Pons (tissue), 1 donor: ENCODE measurements around the gene HLA-G.

Experiments
- DNase-seq: peaks from one replicate; pipeline ENCODE4 v3.0.0-alpha.2; 2016; ENCODE audit warnings: low spot score

HLA-G gene

DNA sequence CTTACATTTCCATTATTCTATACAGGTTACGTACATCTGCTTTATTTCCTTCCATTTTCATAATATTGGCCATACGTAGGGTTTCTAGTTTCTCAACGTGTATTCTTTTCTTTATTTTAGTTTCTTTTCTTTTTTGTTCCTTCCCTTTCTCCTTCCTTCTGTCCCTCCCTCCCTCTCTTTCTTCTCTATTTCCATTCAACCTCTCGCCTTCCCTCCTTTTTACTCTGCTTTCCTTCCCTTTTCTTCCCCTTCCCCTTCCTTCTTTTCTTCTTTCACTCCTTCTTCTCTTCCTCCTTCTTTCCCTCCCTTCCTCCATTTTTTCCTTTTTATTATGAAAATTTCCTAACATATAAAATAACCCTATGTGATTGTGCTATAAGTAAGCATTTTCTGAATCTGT is 8.7 kb upstream of the HLA-G start:
- DNase-seq, result no peak

DNA sequence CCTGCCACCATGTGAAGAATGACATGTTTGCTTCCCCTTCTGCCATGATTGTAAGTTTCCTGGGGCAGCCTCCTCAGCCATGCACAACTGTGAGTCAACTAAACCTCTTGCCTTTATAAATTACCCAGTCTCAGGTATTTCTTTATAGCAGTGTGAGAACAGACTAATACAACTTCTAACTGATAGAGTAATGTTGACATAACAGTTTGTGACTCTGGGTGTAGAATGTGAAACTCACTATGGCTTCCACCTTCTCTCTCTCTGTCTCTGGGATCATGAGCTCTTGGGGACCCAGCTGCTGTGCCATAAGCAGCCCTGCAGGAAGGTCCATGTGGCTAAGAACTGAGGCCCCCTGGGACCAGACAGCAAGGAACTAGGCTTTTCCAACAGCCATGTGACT is 3.5 kb upstream of the HLA-G start:
- no peak for DNase-seq

DNA sequence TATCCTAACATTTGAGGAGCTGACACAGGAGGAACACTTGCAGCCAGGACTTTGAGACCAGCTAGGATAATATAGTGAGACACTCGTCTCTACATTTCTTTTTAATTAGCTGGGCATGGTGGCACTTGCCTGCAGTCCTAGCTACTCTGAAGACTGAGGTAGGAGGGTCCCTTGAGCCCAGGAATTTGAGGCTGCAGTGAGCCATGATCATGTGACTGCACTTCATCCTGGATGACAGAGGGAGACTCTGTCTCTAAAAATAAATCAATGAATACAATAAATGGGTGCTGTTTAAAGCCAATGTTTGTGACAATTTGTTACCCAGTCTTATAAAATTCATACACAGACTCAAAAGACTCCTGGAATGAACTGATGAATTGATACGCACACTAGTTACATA is 1.8 kb upstream of the HLA-G start:
- no peak for DNase-seq

DNA sequence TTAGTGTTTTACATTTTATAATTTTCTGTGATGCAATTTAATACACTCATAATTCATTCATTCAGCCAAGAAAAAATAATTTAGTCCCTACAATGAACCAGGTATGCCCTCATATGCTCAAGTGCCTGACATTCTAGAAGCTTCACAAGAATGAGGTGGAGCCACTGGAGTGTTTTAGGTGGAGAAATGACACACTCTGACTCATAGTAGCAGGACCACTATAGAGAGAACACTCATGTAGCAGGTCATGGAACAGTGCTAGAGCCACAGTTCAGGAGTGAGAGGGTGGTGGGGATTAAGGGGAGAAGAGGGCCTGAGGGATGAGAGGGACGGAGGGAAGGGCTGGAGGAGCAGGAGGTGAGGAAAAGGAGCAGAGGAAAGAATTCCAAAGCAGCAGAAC is 1.4 kb upstream of the HLA-G start:
- no peak for DNase-seq

- DNase-seq, result no peak
Observed at GRCh38 chr6:29828471-29828797, 809 bp downstream of the HLA-G start.

- no peak for DNase-seq
Observed at GRCh38 chr6:29829766-29830165, 2.1 kb downstream of the HLA-G start.

- no peak for DNase-seq
Observed at GRCh38 chr6:29830409-29830808, 2.8 kb downstream of the HLA-G start.

GRCh38 chr6:29831776-29832175 is 4.2 kb downstream of the HLA-G start:
- no peak for DNase-seq

DNA sequence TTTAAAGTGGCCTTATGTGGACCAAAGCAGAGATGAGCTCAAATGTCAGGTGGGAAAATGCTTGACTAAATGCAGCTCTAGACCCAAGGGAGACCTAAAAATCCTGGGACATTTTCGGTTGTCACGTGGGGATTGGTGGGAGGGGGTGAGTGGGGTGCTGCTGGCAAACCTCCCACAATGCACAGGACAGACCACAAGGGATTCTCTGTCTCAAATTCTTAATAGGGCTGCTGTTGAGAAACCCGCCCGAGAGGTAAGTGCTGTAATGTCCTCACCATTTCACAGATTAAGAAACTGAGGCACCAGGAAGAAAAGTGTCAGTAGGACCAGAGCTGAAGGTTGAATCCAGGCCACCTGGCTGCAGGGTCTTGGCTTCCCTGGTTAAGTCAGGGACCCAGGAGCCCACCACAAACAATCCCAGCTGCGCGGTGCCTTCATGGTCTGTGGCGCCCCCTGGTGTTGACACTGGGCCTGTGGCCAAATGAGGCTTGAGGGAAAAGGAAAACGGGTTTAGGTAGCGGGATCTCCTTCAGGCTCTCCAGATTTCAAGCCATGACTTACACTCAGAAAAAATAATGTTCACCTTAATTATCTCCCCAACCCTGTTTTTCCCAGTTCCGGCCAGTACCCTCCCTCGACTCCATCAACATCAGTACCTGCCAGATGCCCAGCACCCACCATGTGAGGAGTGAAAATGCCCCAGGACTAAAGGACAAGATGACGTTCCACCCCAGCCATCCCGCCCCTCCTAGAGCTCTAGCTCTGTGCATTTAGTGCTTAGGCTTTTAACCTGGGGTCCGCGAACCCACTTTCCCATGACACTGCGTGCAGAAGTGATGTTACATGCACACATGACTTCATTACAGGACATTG is 7.2 kb downstream of the HLA-G start:
- DNase-seq, result peak; percentile 6

DNA sequence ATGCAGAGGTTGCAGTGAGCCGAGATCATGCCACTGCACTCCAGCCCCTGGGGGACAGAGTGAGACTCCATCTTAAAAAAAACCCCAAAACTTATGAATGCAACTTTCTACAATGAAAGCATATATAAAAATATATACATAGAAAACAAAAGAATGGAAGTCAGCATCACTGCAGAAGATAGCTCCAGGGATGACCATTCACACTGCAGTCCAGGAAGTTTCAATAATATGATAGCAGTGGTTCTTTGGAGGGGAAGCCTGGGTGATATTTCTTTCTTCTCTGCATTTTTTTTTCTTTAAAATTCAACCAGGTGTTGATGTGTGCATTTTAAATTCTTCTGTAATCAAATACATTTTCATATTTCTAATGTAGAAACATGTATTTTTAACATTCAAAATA is 12.3 kb downstream of the HLA-G start:
- DNase-seq, result no peak

GRCh38 chr6:29841030-29841429 is 13.4 kb downstream of the HLA-G start:
- DNase-seq, result no peak

- DNase-seq, result no peak
Observed at GRCh38 chr6:29845405-29846006, 17.9 kb downstream of the HLA-G start.

GRCh38 chr6:29847871-29848630 is 20.4 kb downstream of the HLA-G start:
- peak; percentile 56 for DNase-seq

- DNase-seq, result no peak
Observed at GRCh38 chr6:29850011-29850553, 22.5 kb downstream of the HLA-G start.

- no peak for DNase-seq
Observed at GRCh38 chr6:29851190-29851589, 23.6 kb downstream of the HLA-G start.

GRCh38 chr6:29853245-29853644 is 25.6 kb downstream of the HLA-G start:
- no peak for DNase-seq

DNA sequence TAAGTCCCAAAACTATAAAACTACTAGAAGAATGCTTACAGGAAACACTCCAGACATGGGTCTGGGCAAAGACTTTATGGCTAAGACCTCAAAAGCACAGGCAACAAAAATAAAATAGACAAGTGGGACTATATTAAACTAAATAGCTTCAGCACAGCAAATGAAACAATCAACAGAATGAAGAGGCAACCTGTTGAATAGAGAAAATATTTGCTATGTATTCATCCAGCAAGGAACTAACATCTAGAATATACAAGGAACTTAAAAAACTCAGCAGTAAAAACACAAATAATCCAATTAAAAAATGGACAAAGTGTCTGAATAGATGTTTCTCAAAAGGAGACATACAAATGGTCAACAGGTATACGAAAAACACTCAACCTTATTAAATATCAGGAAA is 30.4 kb downstream of the HLA-G start:
- no peak for DNase-seq

GRCh38 chr6:29861521-29862255 is 34.1 kb downstream of the HLA-G start:
- no peak for DNase-seq

GRCh38 chr6:29864037-29864810 is 36.6 kb downstream of the HLA-G start:
- DNase-seq, result no peak

- no peak for DNase-seq
Observed at GRCh38 chr6:29865631-29866030, 38.0 kb downstream of the HLA-G start.

DNA sequence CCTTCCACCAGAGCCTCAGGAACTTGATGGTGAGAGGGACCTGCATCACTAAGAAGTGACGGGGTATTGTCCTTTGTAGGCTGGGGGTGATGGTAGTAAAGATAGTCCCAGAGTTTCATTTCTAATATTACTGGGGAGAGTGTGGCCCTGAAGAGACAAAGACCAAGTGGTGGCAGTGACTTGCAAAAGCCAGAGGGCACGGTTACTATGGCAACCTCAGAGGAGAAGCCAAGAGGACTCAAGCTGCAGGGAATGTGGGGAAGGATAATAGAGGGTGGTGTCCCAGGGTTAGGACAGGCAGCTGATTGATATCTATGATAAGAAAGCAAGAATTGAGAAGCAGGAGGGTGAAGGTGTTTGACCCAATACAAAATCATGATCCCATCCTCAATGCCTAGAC is 42.5 kb downstream of the HLA-G start:
- DNase-seq, result no peak
